ENCODE data around the gene ACOT13.

GRCh38 chr6:24742216-24742738, 75.4 kb downstream of the ACOT13 start:
- TF ChIP-seq CTCF (conservative IDR thresholded peaks at IDR 0.05): no peak
- no peak for TF ChIP-seq ZFX (IDR thresholded peaks at IDR 0.05)

Measured in C4-2B (cell line).